ENCODE measurements around the gene MVB12B. TPM values are rescaled to one million over a fixed set of nuclear protein-coding genes. Genes with fewer than 3 reads are reported as not detected.

Gene MVB12B
- total and polyA plus RNA-seq, 2 of the 8 experiments (the other 6 are each of a cell fraction or from before 2014, with no cell fraction given): 2.6 to 5.0 TPM

DNA sequence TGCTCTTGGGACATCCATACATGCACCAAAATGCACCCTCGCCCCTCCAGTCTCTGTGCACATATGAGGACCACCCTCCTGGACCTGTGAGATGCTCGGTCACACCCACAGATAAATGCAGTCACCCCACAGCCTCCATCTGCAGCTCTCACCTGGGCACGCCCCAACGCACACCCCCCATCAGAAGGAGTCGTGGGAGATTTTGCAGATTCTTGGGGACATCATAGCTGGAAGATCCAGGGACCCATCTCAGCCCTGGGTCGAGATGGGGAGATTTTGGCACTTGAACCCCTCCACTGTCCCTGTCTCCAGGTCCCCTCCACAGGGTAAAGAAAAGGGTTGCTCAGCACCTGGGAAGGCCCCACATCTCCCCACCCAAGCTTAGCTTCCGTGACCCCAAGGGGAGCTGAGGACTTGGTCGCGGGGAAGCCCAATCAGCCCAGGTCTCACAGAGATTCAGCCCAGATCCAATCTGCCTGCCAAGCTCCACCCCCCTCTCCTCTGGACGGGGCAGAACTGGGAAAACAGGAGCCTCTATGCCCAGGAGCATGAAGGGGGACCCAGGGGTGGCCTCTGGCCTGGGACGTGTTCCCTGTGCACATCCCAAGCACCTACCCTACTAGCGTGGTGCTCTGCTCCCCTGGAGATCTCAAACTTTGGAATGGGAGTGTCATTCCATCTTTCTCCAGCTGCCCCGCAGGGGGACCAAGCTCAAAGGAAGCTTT, 197.9 kb downstream of the MVB12B start (continued):
- TF ChIP-seq GABPA (IDR thresholded peaks at IDR 0.05; ENCODE audit: borderline replicate concordance, insufficient read depth, low read length): no peak
